H9 (cell line): ENCODE data around the gene FARS2. TPM values are rescaled to one million over a fixed set of nuclear protein-coding genes. Genes with fewer than 3 reads are reported as not detected.

Experiments used
- DNase-seq: peaks from one replicate; pipeline ENCODE4 v3.0.0-alpha.2; 2017
- H2AFZ ChIP-seq: one replicate; pipeline ENCODE4 v1.6.1; 2013; ENCODE audit warnings: mild to moderate bottlenecking, low read length, control low read depth, moderate library complexity
- H2AK5ac ChIP-seq: 2 replicates; pipeline ENCODE4 v1.6.1; 2013; ENCODE audit warnings: low read length, control low read depth, mixed read lengths; ENCODE audit not compliant: insufficient read length
- H2BK120ac ChIP-seq: one replicate; pipeline ENCODE4 v1.6.1; 2013; ENCODE audit warnings: low read depth, mild to moderate bottlenecking, low read length, control low read depth, inconsistent platforms; ENCODE audit not compliant: poor library complexity, severe bottlenecking
- H2BK12ac ChIP-seq: 2 replicates; pipeline ENCODE4 v1.6.1; 2013; ENCODE audit warnings: low read length, control low read depth, mixed read lengths, low read depth; ENCODE audit not compliant: insufficient read length
- H2BK15ac ChIP-seq: 2 replicates; pipeline ENCODE4 v1.6.1; 2013; ENCODE audit warnings: low read depth, low read length, control low read depth
- H2BK20ac ChIP-seq: one replicate; pipeline ENCODE4 v1.6.1; 2013; ENCODE audit warnings: low read depth, mild to moderate bottlenecking, low read length, control low read depth, inconsistent platforms; ENCODE audit not compliant: poor library complexity, severe bottlenecking
- H2BK5ac ChIP-seq: 2 replicates; pipeline ENCODE4 v1.6.1; 2013; ENCODE audit warnings: low read length, control low read depth, mixed read lengths; ENCODE audit not compliant: insufficient read length
- H3K14ac ChIP-seq: 2 replicates; pipeline ENCODE4 v1.6.1; 2013; ENCODE audit warnings: low read length, control low read depth; ENCODE audit not compliant: insufficient read depth
- H3K18ac ChIP-seq: 2 replicates; pipeline ENCODE4 v1.6.1; 2013; ENCODE audit warnings: low read depth, mild to moderate bottlenecking, mixed read lengths, low read length, control low read depth; ENCODE audit not compliant: insufficient read length
- H3K23ac ChIP-seq: 2 replicates; pipeline ENCODE4 v1.6.1; 2013; ENCODE audit warnings: low read length, control low read depth, mixed read lengths, low read depth; ENCODE audit not compliant: insufficient read length
- H3K23me2 ChIP-seq: 2 replicates; pipeline ENCODE4 v1.6.1; 2013; ENCODE audit warnings: low read depth, mild to moderate bottlenecking, mixed read lengths, low read length, control low read depth; ENCODE audit not compliant: insufficient read length, poor library complexity, severe bottlenecking
- H3K27ac ChIP-seq: 2 replicates; pipeline ENCODE4 v1.5.1; 2013; ENCODE audit warnings: low read length, control low read depth, mixed read lengths, low read depth; ENCODE audit not compliant: insufficient read length
- H3K27me3 ChIP-seq: 2 replicates; pipeline ENCODE4 v1.6.1; 2013; ENCODE audit warnings: low read length, control low read depth, inconsistent platforms; ENCODE audit not compliant: insufficient read depth
- H3K4ac ChIP-seq: 2 replicates; pipeline ENCODE4 v1.6.1; 2013; ENCODE audit warnings: low read depth, mild to moderate bottlenecking, control low read depth, inconsistent platforms, low read length, moderate library complexity
- H3K4me1 ChIP-seq: 2 replicates; pipeline ENCODE4 v1.6.1; 2013; ENCODE audit warnings: low read length, control low read depth, inconsistent platforms; ENCODE audit not compliant: insufficient read depth
- H3K4me2 ChIP-seq: 2 replicates; pipeline ENCODE4 v1.6.1; 2013; ENCODE audit warnings: low read length, control low read depth, mixed read lengths; ENCODE audit not compliant: insufficient read length, insufficient read depth
- H3K56ac ChIP-seq: 2 replicates; pipeline ENCODE4 v1.6.1; 2013; ENCODE audit warnings: low read depth, mild to moderate bottlenecking, mixed read lengths, low read length, control low read depth; ENCODE audit not compliant: insufficient read length
- H3K79me1 ChIP-seq: 2 replicates; pipeline ENCODE4 v1.6.1; 2013; ENCODE audit warnings: low read depth, mild to moderate bottlenecking, moderate library complexity, low read length, control low read depth, inconsistent platforms; ENCODE audit not compliant: insufficient read depth, poor library complexity, severe bottlenecking
- H3K79me2 ChIP-seq: 2 replicates; pipeline ENCODE4 v1.6.1; 2013; ENCODE audit warnings: low read length, control low read depth, inconsistent platforms; ENCODE audit not compliant: insufficient read depth
- H3K9ac ChIP-seq: 2 replicates; pipeline ENCODE4 v1.6.1; 2013; ENCODE audit warnings: low read length, control low read depth, mixed read lengths; ENCODE audit not compliant: insufficient read length; ENCODE audit errors: extremely low read depth
- H3K9me3 ChIP-seq: one replicate; pipeline ENCODE4 v1.6.1; 2013; ENCODE audit warnings: low read depth, low read length, inconsistent platforms; ENCODE audit not compliant: control insufficient read depth
- H3T11ph ChIP-seq: one replicate; pipeline ENCODE4 v1.6.1; 2013; ENCODE audit warnings: mild to moderate bottlenecking, low read length, control low read depth, inconsistent platforms
- H4K20me1 ChIP-seq: one replicate; pipeline ENCODE4 v1.6.1; 2013; ENCODE audit not compliant: control insufficient read depth, insufficient read length, insufficient read depth
- H4K5ac ChIP-seq: 2 replicates; pipeline ENCODE4 v1.6.1; 2013; ENCODE audit warnings: low read depth, mild to moderate bottlenecking, mixed read lengths, low read length, control low read depth; ENCODE audit not compliant: insufficient read length
- H4K8ac ChIP-seq: replicated peaks from 2 replicates; pipeline ENCODE4 v1.6.1; 2013; ENCODE audit warnings: low read length, control low read depth, mixed read lengths, low read depth; ENCODE audit not compliant: insufficient read length
- H4K91ac ChIP-seq: 2 replicates; pipeline ENCODE4 v1.6.1; 2013; ENCODE audit warnings: low read depth, mild to moderate bottlenecking, moderate library complexity, mixed read lengths, low read length, control low read depth; ENCODE audit not compliant: insufficient read length
- H3K27ac Mint-ChIP-seq, 3 experiments: 2 replicates in 2 of 3; 3 replicates in 1 of 3; pipeline ENCODE4 v1.8.0; 2020 to 2021; ENCODE audit warnings: mixed read lengths in 3 of 3, mild to moderate bottlenecking in 1 of 3, moderate library complexity in 1 of 3
- H3K27me3 Mint-ChIP-seq: 2 replicates; pipeline ENCODE4 v1.8.0; 2021; ENCODE audit warnings: low read depth, mild to moderate bottlenecking, moderate library complexity, mixed read lengths
- H3K36me3 Mint-ChIP-seq, 3 experiments: 2 replicates in 2 of 3; 3 replicates in 1 of 3; pipeline ENCODE4 v1.8.0; 2020 to 2021; ENCODE audit warnings: low read depth in 3 of 3, mixed read lengths in 3 of 3; ENCODE audit not compliant: insufficient read depth in 1 of 3
- H3K4me1 Mint-ChIP-seq, 2 experiments: 2 replicates each; pipeline ENCODE4 v1.8.0; 2020; ENCODE audit warnings: mixed read lengths in 2 of 2
- H3K4me3 Mint-ChIP-seq, 2 experiments: 2 replicates in 1 of 2; 3 replicates in 1 of 2; pipeline ENCODE4 v1.8.0; 2020 to 2021; ENCODE audit warnings: mild to moderate bottlenecking in 2 of 2, mixed read lengths in 2 of 2, moderate library complexity in 1 of 2
- H3K9me3 Mint-ChIP-seq, 2 experiments: 2 replicates in 1 of 2; 3 replicates in 1 of 2; pipeline ENCODE4 v1.8.0; 2020; ENCODE audit warnings: mild to moderate bottlenecking in 2 of 2, mixed read lengths in 2 of 2, moderate library complexity in 1 of 2
- CTCF ChIP-seq: fragments of 200-600 bp; sonication (generic); conservative IDR thresholded peaks from 3 replicates; pipeline ENCODE4 v1.8.0; 2021; ENCODE audit warnings: antibody characterized with exemption, mild to moderate bottlenecking
- WGBS: extraction: QIAGEN DNeasy Blood & Tissue Kit; methylation state at CpG from one replicate; pipeline ENCODE4 v1.1.7; 2013; ENCODE audit warnings: missing lambda C conversion rate, low lambda C conversion rate, mixed read lengths; ENCODE audit not compliant: insufficient read length; ENCODE audit errors: extremely low coverage; 5-methylcytosine and 5-hydroxymethylcytosine counted together
- total RNA-seq: library from RNA; stranded (reverse); gene quantifications from 2 replicates; pipeline ENCODE4 v1.2.1, GENCODE V29; 2021

The FARS2 gene
- total RNA-seq, 1 experiment from 2014 or later: 8.5 TPM

- no peaks in the 10 kb centered on the region for H4K20me1 ChIP-seq
- TF ChIP-seq CTCF: no peak
- no peak overlapping the region for H3K14ac ChIP-seq
- no peak overlapping the region for H3K18ac ChIP-seq
- no peak overlapping the region for H3T11ph ChIP-seq
- no peaks in the 10 kb centered on the region for H3K9me3 ChIP-seq
- no peak overlapping the region for H2BK5ac ChIP-seq
- H3K4me1 Mint-ChIP-seq: peaks cover 11 to 13% of the 10 kb centered on the region in 2 experiments
- no peak overlapping the region for H2AFZ ChIP-seq
- no peak overlapping the region for H4K5ac ChIP-seq
- 0 out of 2 replicates have a peak, but pooled peaks cover 2% of the 10 kb centered on the region for H3K79me2 ChIP-seq
- DNase-seq: no peak
- no peaks in the 10 kb centered on the region for H3K79me1 ChIP-seq
- H2BK12ac ChIP-seq: no peak overlapping the region
- H3K27me3 Mint-ChIP-seq: no peaks in the 10 kb centered on the region
- H2AK5ac ChIP-seq: no peak overlapping the region
- WGBS: no CpG with 5 or more reads among the region's 1 CpG
- H3K56ac ChIP-seq: no peak overlapping the region
- H2BK20ac ChIP-seq: no peak overlapping the region
- no peak overlapping the region for H3K4ac ChIP-seq
- H4K8ac ChIP-seq: no peak overlapping the region
- H3K23ac ChIP-seq: no peak overlapping the region
- no peak overlapping the region for H3K4me3 Mint-ChIP-seq
- H3K27ac ChIP-seq: no peak overlapping the region
- H3K9ac ChIP-seq: no peak overlapping the region
- H2BK15ac ChIP-seq: no peak overlapping the region
- no peaks in the 10 kb centered on the region for H3K27me3 ChIP-seq
- no peak overlapping the region for H4K91ac ChIP-seq
- no peaks in the 10 kb centered on the region for H3K36me3 Mint-ChIP-seq
- no peaks in the 10 kb centered on the region for H3K9me3 Mint-ChIP-seq
- no peak overlapping the region for H3K27ac Mint-ChIP-seq
- H2BK120ac ChIP-seq: no peak overlapping the region
- H3K4me2 ChIP-seq: no peak overlapping the region
- no peaks in the 10 kb centered on the region for H3K23me2 ChIP-seq
- H3K4me1 ChIP-seq: peaks cover 5% of the 10 kb centered on the region; the same call in 1 of the 2 replicates
Measured at GRCh38 chr6:5292154-5292553, 30.8 kb downstream of the FARS2 start.
